KMS-11 (cell line): ENCODE results near the gene RBM20.

Experiments
- H2AFZ ChIP-seq: fragments of 200-600 bp; sonication (generic); 2 replicates; pipeline ENCODE4 v1.6.1; 2016; ENCODE audit warnings: antibody characterized with exemption, mixed run types, low read depth
- H3K27ac ChIP-seq: fragments of 200-600 bp; sonication (generic); 2 replicates; pipeline ENCODE4 v1.6.1; 2016; ENCODE audit warnings: mild to moderate bottlenecking, mixed run types
- H3K27me3 ChIP-seq: fragments of 200-600 bp; sonication (generic); 2 replicates; pipeline ENCODE4 v1.6.1; 2017; ENCODE audit warnings: mild to moderate bottlenecking, low read depth, mixed run types, moderate library complexity; ENCODE audit not compliant: insufficient read depth
- H3K36me3 ChIP-seq: fragments of 200-600 bp; sonication (generic); 2 replicates; pipeline ENCODE4 v1.6.1; 2017; ENCODE audit warnings: mild to moderate bottlenecking, mixed run types; ENCODE audit not compliant: insufficient read depth
- H3K4me1 ChIP-seq: fragments of 200-600 bp; sonication (generic); 2 replicates; pipeline ENCODE4 v1.6.1; 2016; ENCODE audit warnings: mild to moderate bottlenecking, low read depth, mixed run types; ENCODE audit not compliant: poor library complexity, severe bottlenecking
- H3K4me2 ChIP-seq: fragments of 200-600 bp; sonication (generic); 2 replicates; pipeline ENCODE4 v1.7.0; 2016; ENCODE audit warnings: mild to moderate bottlenecking, mixed run types
- H3K4me3 ChIP-seq: fragments of 200-600 bp; sonication (generic); IDR thresholded peaks from 2 replicates; pipeline ENCODE4 v1.6.1; 2017; ENCODE audit warnings: low read depth, low read length, mixed read lengths; ENCODE audit not compliant: insufficient read depth
- H3K79me2 ChIP-seq: fragments of 200-600 bp; sonication (generic); 2 replicates; pipeline ENCODE4 v1.6.1; 2016; ENCODE audit warnings: low read depth, mixed run types; ENCODE audit not compliant: insufficient read depth
- H3K9ac ChIP-seq: fragments of 200-600 bp; sonication (generic); 2 replicates; pipeline ENCODE4 v1.6.1; 2016; ENCODE audit warnings: mild to moderate bottlenecking, mixed run types
- H4K20me1 ChIP-seq: fragments of 200-600 bp; sonication (generic); 2 replicates; pipeline ENCODE4 v1.6.1; 2016; ENCODE audit warnings: mild to moderate bottlenecking, mixed run types; ENCODE audit not compliant: insufficient read depth
- TF ChIP-seq, protein P1 (sequence below): fragments of 200-600 bp; sonication (generic); conservative IDR thresholded peaks from 2 replicates; pipeline ENCODE4 v1.6.1; 2017; ENCODE audit warnings: low read depth, mild to moderate bottlenecking, antibody characterized with exemption, low read length, moderate library complexity, mixed read lengths

The RBM20 gene

DNA sequence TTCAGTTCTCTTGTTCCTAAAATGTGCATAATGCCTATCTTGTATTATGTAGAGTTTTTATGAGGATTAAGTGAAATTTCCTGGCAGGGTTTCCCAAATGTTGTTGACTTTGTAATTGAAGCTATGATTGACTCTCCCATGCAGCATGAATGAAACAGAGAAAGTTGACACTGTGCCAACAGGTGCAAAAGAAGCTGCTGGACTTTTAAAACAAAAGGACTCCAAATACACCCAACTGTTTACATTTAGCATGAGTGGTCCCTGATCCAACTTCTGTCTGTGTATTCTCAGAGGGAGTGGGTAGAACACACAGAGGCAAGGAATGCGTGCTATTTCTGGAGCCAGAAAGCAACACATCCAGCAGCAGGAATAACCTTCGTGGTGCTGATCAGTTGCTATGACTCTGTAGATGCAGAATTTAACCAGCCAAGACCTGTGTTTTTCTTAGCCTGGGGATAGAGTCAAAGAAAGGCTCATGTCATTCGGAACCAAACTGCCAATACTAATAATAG, 14.4 kb upstream of the RBM20 start:
- no peak overlapping the region for H3K4me3 ChIP-seq

DNA sequence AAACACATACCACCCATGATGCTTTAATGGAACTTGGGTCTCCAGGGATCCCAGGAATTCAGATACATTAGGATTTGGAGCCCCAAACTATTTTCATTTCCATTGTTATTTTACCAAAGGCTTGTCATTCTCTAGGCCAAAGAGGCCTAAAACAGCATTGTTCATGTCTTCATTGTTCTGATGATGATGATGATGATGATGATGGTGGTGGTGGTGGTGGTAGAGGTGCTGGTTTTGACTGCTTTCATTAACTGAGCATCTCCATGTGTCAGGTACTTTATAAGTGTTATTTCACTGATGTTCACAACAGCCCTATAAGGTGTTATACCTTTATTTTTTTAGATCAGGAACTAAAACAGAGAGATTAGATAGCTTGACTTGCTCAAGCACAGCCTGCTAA, 12.2 kb upstream of the RBM20 start:
- no peaks in the 10 kb centered on the region for H3K27me3 ChIP-seq
- H3K4me1 ChIP-seq = no peaks in the 10 kb centered on the region
- no peaks in the 10 kb centered on the region for H4K20me1 ChIP-seq
- H3K79me2 ChIP-seq = no peaks in the 10 kb centered on the region
- no peaks in the 10 kb centered on the region for H3K36me3 ChIP-seq
- H3K4me3 ChIP-seq = no peak overlapping the region
- no peak overlapping the region for H3K4me2 ChIP-seq
- TF ChIP-seq, protein P1, sequence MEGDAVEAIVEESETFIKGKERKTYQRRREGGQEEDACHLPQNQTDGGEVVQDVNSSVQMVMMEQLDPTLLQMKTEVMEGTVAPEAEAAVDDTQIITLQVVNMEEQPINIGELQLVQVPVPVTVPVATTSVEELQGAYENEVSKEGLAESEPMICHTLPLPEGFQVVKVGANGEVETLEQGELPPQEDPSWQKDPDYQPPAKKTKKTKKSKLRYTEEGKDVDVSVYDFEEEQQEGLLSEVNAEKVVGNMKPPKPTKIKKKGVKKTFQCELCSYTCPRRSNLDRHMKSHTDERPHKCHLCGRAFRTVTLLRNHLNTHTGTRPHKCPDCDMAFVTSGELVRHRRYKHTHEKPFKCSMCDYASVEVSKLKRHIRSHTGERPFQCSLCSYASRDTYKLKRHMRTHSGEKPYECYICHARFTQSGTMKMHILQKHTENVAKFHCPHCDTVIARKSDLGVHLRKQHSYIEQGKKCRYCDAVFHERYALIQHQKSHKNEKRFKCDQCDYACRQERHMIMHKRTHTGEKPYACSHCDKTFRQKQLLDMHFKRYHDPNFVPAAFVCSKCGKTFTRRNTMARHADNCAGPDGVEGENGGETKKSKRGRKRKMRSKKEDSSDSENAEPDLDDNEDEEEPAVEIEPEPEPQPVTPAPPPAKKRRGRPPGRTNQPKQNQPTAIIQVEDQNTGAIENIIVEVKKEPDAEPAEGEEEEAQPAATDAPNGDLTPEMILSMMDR = no peak
- H3K27ac ChIP-seq = no peak overlapping the region
- H2AFZ ChIP-seq = no peak overlapping the region
- no peak overlapping the region for H3K9ac ChIP-seq

More for the DNA sequence above, 14.4 kb upstream of the RBM20 start:
- no peak overlapping the region for H2AFZ ChIP-seq
- H3K4me2 ChIP-seq = no peak overlapping the region
- no peaks in the 10 kb centered on the region for H4K20me1 ChIP-seq
- no peak overlapping the region for H3K9ac ChIP-seq
- no peaks in the 10 kb centered on the region for H3K4me1 ChIP-seq
- no peaks in the 10 kb centered on the region for H3K36me3 ChIP-seq
- no peaks in the 10 kb centered on the region for H3K79me2 ChIP-seq
- no peaks in the 10 kb centered on the region for H3K27me3 ChIP-seq
- TF ChIP-seq, protein P1 = no peak
- no peak overlapping the region for H3K27ac ChIP-seq

DNA sequence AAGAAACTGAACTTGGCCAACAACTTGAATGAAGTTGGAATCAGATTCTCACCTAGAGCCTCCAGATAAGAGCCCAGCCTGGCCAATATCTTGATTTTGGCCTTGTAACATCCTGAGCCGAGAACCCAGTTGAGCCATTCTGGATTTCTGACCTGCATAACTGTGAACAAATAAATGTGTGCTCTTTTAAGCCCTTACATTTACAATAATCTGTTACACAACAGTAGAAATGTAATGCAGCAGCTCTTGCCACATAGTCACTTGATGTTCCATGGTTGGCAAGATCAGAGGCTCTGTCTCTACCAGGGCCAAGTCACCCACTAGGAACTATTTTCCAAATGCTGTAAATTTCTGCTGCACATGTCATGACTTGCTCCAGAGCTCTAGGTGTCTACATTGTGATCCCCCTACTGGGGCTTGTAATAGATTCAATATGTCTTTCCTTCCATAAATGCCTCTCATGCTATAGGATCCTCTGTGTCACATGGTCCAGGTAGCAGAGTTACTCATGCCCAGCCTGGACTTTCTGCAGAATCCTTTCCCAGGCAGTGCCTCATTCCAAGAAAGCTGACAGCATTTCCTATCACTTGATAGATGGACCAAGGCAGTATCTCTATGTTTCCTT, 11.4 kb upstream of the RBM20 start:
- H3K27ac ChIP-seq = no peak overlapping the region

DNA sequence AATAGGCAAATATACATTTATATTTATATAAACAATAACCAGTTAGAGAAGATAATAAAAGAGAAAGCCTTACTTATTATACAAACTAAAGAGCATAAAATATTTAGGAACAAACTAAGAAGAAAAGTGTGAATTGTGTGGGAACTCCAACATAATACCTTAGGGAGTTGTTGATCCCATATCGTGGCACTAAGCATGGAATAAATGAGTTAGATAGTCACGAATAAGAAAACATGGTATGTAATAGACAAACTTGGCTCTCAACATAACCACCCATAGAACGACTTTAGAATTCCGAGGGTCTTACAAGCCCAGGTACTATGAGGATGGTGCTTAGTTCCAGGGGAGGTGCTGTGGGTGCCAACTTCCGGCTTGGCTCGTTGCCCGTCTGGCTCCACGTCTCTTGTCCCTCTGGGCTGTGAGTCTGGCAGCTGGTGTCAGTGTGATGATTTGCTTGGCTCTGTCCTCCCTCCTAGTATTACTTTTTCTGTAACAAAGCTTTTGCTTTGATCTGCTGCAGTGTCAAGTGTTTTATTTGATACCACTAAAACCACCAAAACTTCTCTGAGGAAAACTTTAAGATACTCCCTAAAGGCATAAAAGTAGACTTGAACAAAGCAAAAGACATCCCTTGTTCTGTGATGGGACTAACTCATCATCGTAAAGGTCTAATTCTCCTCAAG, 9.5 kb upstream of the RBM20 start:
- H3K4me2 ChIP-seq = no peak overlapping the region
- TF ChIP-seq, protein P1 = no peak
- no peaks in the 10 kb centered on the region for H4K20me1 ChIP-seq
- no peak overlapping the region for H3K9ac ChIP-seq
- H3K27me3 ChIP-seq = no peaks in the 10 kb centered on the region
- no peaks in the 10 kb centered on the region for H3K36me3 ChIP-seq
- H2AFZ ChIP-seq = no peak overlapping the region
- no peaks in the 10 kb centered on the region for H3K4me1 ChIP-seq
- H3K79me2 ChIP-seq = no peaks in the 10 kb centered on the region
- no peak overlapping the region for H3K27ac ChIP-seq
- H3K4me3 ChIP-seq = no peak overlapping the region

More for the DNA sequence above, 11.4 kb upstream of the RBM20 start:
- Histone ChIP-seq H3K4me3 (no peak overlapping the region), H2AFZ (no peak overlapping the region), H3K4me2 (no peak overlapping the region), H3K36me3 (no peaks in the 10 kb centered on the region), H3K4me1 (no peaks in the 10 kb centered on the region), H3K9ac (no peak overlapping the region), H3K79me2 (no peaks in the 10 kb centered on the region), H3K27me3 (no peaks in the 10 kb centered on the region), H4K20me1 (no peaks in the 10 kb centered on the region)
- TF ChIP-seq, protein P1 = no peak
